ENCODE measurements around the gene SSBP2. TPM values are rescaled to one million over a fixed set of nuclear protein-coding genes. Genes with fewer than 3 reads are reported as not detected.

SSBP2 gene
- 3.4 and 4.7 TPM in 2 replicates for total RNA-seq (2014; rRNA removed; shearing (Covaris generic))

DNA sequence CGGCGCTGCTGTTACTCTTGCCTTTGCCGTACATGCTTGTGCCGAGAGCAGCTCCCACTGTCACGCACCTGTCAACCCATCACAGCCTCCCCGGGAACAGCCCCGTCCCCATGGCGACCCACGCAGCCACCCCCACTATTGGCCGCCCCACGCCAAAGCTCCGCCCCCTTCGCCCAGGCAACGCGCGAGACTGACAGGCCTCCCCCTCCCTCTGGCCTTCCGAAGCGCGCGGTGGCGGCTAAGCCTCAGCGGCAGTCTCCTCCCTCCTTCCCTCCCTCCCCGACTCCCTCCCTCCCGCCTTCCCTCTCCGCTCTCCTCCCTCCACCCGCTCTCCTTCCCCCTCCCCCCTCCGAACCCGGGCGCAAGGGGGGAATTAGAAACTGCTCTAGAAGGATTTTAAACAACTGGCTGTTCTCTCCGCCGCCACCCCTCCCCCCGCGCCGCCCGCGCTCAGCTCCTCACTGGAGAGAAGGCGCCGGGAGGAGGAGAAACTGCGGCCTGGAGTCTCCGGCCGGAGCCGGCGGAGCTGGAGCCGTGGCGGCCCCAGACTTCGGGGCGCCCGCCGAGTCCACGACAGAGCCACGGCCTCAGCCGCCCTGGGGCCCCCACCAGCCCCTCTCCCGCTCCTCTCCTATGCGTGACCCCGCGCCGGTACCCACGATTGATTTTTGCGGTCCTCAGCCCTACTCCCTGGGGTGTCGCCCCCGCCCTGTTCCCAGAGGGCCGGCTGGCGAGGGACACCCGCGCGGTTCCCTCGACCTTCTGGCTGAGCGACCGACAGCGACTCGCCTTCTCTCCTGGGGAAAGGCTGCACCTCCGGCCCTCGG is at the start of gene SSBP2:
TSS of gene SSBP2 (minus strand) at position 89 of the 827 bp plus-strand sequence. CDS start at position 34, 55 bp downstream.
- DNase-seq (ENCODE audit: low spot score) = peak; percentile 96

DNA sequence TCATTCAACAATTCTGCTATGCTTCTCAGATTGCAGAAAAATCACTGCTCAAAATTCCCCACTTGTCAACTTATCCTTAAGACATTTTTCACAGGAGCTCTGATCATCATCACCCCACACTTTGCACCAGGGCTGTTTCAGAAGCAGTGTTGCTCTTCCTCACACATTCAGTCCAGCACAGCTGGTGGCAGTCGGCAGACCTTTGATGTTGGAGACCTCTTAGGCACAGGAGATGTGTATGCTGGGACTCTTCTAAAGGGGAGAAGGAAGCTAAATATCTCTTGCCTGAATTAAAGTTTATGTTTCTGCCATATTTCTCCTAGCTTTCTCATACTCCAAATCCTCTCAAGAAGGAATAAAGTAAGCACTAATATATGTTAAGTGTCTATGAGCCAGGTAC is 44.8 kb upstream of the SSBP2 start:
- no peak for DNase-seq (ENCODE audit: low spot score)

DNA sequence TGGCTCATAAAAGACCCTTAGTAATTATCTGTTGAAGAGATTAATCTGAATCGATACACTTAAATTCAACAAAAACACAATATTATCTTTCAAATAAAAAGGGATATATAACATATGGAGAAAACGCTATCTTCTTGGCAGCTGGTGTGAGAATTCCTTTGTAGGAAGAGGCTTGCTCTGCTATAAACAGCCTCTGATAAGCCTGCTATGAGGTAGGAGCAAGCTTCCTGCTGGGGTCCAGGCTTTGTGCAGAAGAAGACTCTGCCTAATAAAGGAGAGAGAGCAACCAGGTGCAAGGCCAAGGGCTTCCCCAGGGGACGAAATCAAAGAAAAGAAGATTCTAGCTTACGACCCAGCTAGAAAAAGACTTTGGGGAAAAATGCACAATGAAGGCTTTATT is 43.3 kb upstream of the SSBP2 start:
- DNase-seq (ENCODE audit: low spot score) = no peak

DNA sequence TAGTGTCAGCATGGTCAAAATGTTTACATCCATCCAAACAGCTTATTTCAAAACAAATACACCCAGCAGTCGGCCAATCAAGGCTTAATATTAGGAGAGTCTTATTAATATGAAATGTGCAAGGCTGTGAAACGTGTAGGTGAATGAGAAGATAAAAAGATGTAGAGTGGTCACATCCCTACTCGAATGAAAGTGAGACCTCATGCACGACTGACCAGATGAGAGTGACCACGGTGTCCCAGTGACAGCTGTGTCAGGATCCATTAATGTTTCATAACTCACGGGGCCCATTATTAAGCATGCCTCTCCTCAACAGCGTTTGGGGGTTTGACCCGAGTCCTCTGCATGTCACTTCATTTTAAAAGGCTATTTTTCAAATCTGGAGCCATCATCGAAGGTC is 39.4 kb upstream of the SSBP2 start:
- no peak for DNase-seq (ENCODE audit: low spot score)

DNA sequence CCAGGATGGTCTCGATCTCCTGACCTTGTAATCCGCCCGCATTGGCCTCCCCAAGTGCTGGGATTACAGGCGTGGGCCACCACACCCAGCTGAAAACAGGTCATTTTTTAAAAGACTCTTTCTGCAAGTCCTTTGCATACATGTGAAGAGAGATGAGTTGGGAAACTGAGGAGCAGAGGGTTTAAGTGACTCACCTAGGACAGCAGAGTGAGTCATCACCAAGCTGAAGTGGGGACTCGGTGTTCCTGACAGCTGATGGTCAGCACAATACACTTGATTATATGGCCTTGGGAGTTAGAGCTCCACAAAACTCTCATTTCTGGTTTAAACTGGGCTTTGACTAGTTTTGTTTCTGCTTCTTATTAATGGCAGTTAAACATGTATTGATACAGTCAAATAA is 38.1 kb upstream of the SSBP2 start:
- DNase-seq (ENCODE audit: low spot score) = no peak

DNA sequence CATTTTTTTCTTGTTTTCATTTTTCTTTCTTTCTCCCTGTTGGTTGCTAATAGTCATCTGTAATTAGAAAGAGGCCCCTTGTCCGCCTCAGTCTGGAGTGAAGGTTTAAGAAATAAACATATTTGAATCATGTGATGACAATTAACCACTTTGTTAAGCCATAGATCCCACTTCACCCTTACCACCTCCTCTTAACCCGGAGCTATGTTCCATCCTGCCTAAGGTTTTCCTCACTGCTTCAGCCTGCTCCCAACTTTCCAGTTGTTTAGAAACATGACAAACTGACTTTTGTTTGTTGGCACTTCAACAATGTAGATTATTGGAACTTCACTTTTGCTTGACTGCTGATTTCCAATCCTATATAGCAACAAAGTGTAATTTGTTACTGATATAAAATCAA is 37.4 kb upstream of the SSBP2 start:
- DNase-seq (ENCODE audit: low spot score) = no peak

DNA sequence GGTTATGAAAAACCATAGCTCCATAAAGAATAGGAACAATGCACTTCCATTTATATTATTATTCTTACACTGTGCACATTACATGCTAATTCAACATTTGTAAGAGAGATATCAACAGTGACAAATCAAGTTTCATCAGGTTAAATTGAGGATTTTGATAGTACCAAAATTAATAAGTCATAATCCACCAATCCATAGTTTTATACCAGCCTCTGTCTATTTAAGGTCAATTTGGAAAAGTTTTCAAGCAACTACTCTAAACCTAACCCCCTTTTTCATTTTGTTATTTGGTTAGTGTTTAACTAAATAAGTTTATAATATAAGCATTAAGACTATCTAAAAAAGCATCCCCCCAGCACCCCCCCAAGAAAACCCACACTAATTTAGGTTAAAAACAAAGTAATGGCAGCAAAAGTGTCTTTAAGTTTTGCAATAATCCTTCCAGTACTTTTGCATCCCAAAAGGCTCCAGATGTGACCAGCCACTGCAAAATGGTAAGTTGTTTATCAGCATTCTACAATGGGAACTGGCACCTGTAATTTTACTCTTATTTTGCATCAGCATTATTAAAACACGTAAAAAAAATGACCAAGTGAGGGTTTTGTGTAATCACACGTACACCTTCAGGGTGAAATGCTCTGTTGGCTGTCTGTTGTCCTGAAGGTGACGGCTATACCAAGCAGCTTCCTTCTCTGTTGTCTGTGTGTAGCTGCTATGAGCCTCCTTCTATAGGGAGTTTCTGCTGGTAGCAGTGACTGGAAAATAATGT is 36.8 kb upstream of the SSBP2 start:
- no peak for DNase-seq (ENCODE audit: low spot score)

DNA sequence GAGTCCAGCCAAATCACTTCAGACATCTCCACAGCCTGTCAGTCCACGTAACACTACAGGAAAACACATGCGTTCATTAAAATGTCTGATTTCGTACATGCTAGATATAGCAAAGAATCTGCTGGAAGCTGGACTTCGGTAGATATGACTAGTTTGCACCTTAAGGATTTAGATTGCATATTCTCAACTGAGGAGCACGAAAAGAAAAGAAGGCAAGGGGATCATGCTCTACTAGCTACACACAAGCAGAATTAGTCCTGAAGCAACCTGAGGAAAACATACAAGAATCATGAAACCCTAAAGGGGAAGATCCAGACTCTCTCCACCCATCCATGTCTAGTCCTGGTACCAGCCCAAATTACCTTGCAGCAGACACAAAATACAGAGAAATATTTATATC is 36.1 kb upstream of the SSBP2 start:
- DNase-seq (ENCODE audit: low spot score) = no peak

DNA sequence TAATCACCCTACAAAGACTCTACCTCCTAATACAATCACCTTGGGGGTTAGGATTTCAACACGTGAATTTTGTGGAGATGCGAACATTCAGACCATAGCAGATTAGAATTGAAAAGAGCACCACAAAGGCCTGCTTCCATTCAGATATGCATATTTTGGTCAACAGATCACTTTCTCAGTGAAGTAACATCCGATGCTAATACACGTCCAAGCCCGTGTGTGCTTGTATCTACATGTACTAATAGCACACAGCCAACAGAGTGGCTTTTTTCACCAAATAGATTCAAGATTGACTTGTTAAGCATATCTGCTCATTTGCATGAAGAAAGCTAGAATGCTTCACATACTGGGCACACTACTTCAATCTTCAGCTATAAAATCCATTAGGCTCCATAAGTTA is 35.6 kb upstream of the SSBP2 start:
- no peak for DNase-seq (ENCODE audit: low spot score)

DNA sequence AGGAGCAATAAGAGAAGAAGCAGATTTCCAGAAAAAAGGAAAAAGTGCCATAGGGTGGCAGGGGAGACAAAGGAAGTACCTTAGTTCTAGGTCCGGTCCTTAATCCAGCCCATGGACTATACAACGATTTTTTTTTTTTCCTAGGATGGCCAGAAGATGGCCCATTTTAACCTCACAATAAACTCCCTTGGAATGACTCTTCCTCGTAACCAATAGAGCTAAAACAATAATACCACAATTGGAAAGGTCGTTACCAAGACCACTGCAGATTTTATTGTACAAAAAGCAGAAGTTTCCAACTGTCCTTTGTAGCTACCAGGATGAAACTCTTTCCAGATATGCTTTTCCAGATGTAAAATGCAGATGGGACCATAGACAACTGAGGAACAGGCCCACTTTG is 34.4 kb upstream of the SSBP2 start:
- DNase-seq (ENCODE audit: low spot score) = peak; percentile 28

DNA sequence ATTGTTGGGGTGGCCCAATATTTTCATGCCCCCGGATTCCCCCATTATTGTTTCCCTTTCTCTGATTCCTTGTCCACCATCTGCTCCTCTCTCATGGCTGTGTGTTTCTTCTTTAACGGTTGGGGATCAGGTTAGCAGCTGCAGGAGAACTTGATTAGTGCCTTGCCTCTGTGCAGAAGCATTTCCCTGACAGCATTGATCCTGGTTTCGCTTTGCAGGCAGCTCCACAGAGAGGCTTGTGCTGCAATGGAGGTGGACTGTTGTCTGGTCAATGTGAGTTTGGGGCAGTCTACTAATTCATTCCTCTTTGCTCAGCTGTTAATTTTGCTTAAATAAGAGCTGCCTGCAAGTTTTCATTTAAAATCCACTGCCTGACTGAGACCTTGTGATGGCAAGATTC is 32.5 kb upstream of the SSBP2 start:
- DNase-seq (ENCODE audit: low spot score) = no peak

DNA sequence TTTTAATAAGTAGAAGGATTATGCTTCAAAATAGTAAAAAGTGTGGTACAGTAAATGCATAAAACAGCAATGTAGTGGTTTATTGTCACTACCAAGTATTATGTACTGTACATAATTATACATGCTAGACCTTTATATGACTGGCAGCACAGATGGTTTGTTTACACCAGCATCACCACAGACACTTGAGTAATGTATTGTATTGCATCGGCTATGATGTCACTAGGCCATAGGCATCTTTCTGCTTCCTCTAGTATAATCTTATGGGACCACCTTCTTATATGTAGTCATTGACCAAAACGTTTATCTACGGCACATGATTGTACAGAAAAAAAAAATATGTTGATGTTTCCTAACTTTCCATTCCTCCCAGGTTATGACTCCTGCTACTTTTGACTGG is 31.9 kb upstream of the SSBP2 start:
- no peak for DNase-seq (ENCODE audit: low spot score)

DNA sequence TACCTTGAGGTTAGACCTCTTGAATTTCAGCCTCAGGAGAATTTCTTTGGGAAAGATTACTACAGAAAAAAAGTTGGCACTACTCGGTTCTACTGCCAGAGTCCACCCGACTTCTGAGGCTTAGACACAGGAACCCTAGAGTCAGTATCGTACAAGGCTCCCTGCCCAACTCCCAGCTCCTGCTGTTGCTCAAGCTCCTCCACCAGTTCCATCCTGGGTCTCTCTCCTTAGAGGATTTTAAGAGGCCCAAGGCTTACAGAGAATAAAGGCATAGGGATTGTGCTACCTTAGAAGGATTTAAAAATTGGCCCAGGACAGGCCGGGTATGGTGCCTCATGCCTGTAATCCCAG is 29.0 kb upstream of the SSBP2 start:
- no peak for DNase-seq (ENCODE audit: low spot score)

DNA sequence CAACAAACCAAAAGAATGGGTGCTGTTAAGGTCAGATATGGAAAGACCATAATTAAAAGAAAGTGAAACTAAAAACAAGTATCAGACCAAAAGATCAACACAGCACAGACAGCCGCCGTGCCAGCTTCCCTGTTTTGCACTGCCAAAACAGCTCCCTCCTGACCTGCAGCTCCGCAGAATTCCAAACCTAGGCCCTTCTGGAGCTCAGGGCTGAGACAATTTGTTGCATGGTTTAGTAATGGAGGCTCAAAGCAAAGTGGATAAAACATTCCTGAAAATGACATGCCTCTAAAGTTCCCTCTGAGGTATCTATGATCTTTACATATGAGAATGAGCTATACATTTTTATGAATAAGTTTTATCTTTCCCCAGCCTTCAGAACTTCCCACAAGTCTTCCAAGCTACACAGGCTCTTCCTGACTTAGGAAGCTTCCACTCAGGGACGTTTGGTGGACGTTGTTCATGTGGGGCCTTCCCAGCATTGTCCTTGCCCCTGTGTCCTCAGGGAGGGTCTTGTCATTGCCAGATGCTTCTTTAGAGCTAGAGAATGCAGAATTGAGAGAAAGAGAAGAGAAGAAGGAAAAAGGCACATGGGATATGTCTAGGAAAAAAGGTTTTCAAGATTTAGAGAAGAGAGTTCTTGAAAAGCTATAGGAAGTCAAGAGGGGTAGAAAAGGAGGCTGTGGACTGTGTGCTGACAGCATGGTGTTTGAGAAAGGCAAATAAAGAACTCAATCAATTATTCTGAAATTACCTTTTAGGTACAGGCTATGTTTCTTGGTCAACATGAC is 28.4 kb upstream of the SSBP2 start:
- peak; percentile 22 for DNase-seq (ENCODE audit: low spot score)

DNA sequence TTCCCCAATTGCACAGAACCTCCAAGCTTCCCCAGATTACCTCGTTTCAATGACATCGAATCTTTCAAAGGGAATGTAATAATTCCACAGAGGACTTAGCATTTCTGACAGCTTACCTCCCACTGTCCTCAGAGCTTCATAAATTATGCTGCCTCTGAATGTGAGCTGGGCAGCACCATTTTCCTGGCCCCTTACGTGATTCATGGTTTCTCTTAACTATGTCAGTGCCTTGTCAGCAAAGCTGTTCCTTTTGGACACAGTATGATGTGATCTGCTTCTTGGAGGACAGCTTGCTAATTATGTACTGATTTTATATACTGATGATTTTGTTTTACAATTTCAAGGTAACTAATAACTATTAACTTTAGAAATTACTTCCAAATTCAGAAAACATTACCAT is 27.7 kb upstream of the SSBP2 start:
- no peak for DNase-seq (ENCODE audit: low spot score)

DNA sequence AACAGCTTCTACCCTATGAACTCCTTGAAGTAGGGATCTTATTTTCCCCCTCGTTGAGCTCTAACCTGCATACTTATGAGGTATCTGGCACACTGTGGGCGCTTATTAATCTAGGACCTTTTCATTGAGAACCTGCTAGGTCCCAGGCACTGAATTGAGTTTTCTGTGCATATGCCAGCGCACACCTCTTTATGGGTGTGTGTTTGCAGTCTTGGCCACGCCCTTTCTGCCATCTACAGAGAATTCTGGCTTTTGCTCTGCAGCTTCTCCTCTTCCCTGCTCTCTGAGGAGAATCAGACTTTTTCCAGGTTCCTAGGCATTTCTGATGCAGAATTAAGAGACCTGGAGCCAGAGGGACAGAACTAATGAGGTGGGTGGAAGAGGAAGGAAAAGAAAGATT is 25.4 kb upstream of the SSBP2 start:
- no peak for DNase-seq (ENCODE audit: low spot score)

DNA sequence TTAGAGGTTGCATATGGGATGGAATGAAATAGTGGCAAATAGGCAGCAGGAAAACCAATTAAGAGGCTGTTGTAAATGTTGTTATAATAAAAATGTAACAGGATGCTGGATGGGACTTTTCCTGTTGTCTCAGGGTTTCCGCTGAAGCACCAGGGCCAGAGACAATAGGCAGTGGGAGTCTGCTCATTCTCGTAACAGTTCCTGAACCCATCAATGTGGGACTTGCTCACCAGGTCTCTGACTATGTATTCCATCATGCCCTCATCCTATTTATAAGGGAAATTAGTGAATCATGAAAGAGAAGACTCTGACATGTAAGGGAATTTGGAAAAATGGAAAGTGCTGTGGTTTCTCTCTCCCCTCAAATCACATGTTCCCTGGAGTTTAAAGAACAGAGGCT is 23.5 kb upstream of the SSBP2 start:
- DNase-seq (ENCODE audit: low spot score) = no peak

DNA sequence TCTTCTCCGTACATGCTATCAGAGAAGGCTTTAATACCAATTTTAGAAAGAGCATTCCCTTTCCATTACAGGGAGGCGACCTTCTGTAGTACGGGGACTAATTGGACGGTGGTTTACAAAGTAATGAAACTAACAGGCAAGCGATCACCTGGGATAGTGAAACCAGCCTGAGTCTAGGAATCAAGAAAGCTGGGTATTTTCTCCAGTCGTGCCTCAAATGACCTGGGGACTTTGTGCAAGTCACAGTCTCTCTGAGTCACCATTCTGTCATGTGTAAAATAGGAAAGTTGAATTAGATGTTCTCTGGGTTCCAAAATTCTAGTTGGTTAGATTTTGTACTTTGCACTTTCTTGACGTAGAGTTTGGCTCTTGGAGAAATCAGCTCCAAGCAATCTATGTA is 22.7 kb upstream of the SSBP2 start:
- no peak for DNase-seq (ENCODE audit: low spot score)

DNA sequence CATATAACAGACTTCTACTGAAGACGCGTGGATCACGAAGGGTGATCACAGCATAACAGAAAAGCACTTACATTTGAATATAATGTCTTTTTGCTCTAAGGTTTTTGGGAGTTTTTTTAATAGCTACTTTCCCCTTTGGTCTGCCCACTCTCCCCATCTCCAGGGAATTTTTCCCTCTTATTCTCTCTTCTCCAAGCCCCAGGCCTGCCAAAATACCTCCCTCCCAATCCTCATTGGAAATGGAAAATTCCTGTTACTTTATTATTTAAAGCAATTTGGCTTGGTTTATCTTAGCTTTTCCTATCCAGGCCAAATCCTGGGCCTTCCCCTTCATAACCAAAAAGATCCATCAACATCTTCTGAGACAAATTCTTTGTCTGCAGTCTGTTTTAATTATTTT is 22.3 kb upstream of the SSBP2 start:
- DNase-seq (ENCODE audit: low spot score) = no peak

DNA sequence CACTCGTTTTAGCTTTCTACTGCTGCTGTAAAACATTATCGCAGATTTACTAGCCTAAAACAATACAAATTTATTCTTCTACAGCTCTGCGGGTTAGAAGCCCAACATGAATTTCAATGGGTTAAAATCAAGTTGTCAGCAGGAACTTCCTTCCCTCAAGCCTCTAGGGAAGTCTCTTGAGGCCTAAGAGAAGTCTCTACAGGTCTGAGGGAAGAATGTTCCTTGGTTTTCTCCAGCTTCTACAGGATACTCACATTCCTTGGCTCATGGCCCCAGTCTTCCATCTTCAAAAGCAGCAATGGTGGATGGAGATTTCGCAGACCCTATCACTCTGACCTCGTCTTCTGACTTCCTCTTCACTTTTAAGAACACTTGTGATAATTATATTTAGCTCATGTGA is 21.6 kb upstream of the SSBP2 start:
- no peak for DNase-seq (ENCODE audit: low spot score)

DNA sequence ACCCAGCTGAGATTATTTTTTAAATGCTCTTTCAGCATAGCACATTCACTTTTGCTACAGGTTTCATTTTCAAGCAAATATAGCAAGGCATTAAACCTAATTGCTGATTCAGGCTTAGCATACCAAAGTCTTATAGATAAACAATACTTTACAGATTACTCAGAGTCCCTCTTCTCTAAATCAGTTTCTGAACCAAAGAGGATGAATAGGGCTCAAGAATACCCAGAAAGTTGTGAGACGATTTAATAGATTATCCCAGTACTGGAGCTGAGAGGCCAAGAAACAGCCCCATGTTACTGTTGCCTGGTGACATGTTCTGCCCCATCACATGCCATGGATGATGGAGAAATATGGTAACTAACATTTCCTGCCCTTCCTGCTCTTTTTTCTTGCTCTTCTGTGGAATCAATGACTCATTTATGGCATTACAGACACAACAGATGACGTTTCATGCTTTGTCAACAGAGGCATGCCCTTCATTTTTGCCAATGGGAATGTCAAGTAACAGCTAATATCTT is 18.1 kb upstream of the SSBP2 start:
- peak; percentile 32 for DNase-seq (ENCODE audit: low spot score)

DNA sequence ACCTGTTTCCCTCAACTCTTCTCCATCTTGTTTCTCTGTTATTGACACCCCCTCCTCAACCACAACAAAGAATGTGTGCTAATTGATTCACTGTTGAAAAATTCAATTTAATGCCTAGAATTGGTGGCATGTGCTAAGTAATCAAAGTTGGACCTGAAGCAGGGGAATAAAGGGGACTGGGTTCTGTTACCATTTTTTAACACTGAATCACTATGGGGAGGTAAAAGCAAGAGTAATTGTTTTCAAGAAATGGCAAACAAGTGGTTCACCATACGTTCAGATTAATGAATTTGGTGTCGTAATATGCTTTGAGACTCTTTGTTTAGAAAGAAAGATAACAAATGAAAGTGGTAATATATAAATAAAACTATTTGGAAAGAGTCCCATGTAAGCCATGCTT is 17.0 kb upstream of the SSBP2 start:
- DNase-seq (ENCODE audit: low spot score) = no peak
